Nasal cavity respiratory epithelium epithelial cell of viscerocranial mucosa (primary cell): Measurements from ENCODE around the gene CBY1. TPM values are rescaled to one million over a fixed set of nuclear protein-coding genes. Genes with fewer than 3 reads are reported as not detected.

Source experiments
- total RNA-seq: library from RNA; depleted of rRNA; stranded (reverse); fragments of >200 nt; gene quantifications from 2 replicates; pipeline ENCODE4 v1.2.3, GENCODE V29; 2014

The CBY1 gene
- total RNA-seq, result 15.8 and 22.2 TPM in 2 replicates

GRCh38 chr22:38656256-38657044 lies at the start of gene CBY1, which contains the start of gene FAM227A:
Gene CBY1 (plus strand): TSS chr22:38656638. CDS start chr22:38668055, 11,417 bp downstream.
Gene FAM227A (minus strand): TSS chr22:38656392. CDS start chr22:38650168, 6,224 bp downstream.

GRCh38 chr22:38681582-38682335 lies 25.3 kb downstream of the CBY1 start, which contains the start of gene TOMM22:
Gene TOMM22 (plus strand): TSS chr22:38681957. CDS start chr22:38681979, 22 bp downstream.

GRCh38 chr22:38700789-38701628 lies 44.6 kb downstream of the CBY1 start, which contains the start of gene JOSD1:
Gene JOSD1 (minus strand): TSS chr22:38700943. CDS start chr22:38699987, 956 bp downstream.

GRCh38 chr22:38705235-38706100 lies 49.0 kb downstream of the CBY1 start, which contains the start of gene GTPBP1:
Gene GTPBP1 (plus strand): TSS chr22:38705944. CDS start chr22:38705956, 12 bp downstream.

Other genes with a start within 250 kb of the CBY1 start
- gene KCNJ4, start 201.4 kb upstream of the CBY1 start, total RNA-seq, result not detected in 2 replicates
- 4.0 and 9.2 TPM in 2 replicates for gene KDELR3, start 188.5 kb upstream of the CBY1 start, total RNA-seq
- 480 and 556 TPM in 2 replicates for gene DDX17, start 150.3 kb upstream of the CBY1 start, total RNA-seq
- gene DMC1, start 86.5 kb upstream of the CBY1 start, total RNA-seq, result 1.4 and 3.1 TPM in 2 replicates
- gene FAM227A, start 246 bp upstream of the CBY1 start, total RNA-seq, result 0.34 and 1.4 TPM in 2 replicates
- 32.9 and 78.6 TPM in 2 replicates for gene TOMM22, start 25.3 kb downstream of the CBY1 start, total RNA-seq
- 93.3 and 129 TPM in 2 replicates for gene JOSD1, start 44.3 kb downstream of the CBY1 start, total RNA-seq
- gene GTPBP1, start 49.3 kb downstream of the CBY1 start, total RNA-seq, result 21.9 and 47.3 TPM in 2 replicates
- gene SUN2, start 99.4 kb downstream of the CBY1 start, total RNA-seq, result 21.5 and 69.4 TPM in 2 replicates
- 29.1 and 38.3 TPM in 2 replicates for gene DNAL4, start 137.5 kb downstream of the CBY1 start, total RNA-seq
- gene NPTXR, start 187.4 kb downstream of the CBY1 start, total RNA-seq, result under 0.01 and 5.7 TPM in 2 replicates
- 13.7 and 32.5 TPM in 2 replicates for gene CBX6, start 215.6 kb downstream of the CBY1 start, total RNA-seq